K562 treated with DMSO at 1 percent for 12 hours (cell line): ENCODE results near the gene RNF2. TPM values are rescaled to one million over a fixed set of nuclear protein-coding genes. Genes with fewer than 3 reads are reported as not detected.

Experiments used
- total RNA-seq: library from RNA; unstranded; fragments of 300-600 nt; gene quantifications from 2 replicates; pipeline ENCODE4 v1.2.3, GENCODE V29; 2022; ENCODE audit not compliant: insufficient read depth

RNF2 gene
- 12.1 and 14.6 TPM in 2 replicates for total RNA-seq

DNA sequence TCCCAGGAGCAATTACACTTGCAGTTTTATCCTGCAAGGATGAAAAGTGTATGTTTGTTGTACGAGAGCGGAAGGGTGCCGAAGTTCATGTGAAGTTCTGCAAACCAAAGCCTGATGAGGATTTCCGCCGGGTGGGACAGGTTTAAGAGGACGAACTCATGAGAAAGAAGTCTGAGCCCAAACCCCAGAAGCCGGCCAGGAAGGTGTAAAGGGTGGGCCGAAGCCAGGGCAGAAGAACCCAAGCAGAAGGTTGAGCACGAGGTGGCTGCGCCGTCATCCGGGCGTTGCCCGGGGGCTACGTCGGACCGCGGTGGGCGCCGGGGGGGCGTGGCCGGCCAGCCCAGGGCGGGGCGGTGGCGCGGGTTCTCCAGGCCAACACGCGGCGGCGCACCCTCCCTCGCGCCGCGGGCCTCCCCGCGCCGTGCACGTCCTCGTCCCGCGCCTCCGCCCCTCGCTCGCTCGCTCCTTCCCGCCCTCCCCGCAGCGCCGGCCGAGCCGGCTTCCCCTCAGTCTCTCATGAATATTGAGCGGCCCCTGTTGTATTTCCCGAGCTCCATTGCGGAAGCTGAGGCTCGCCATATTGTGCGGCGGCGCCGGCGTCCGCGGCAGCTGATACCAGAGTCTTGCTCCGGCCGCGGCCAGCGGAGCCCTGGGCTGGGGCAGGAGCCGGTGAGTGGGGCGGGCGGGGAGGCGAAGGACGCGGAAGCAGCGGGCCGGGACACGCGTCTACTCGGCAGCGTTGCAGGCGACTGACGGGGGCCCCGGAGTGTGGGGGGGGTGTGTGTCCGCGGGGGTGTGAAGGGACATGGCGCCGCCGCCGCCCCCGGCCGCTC, at the start of gene RNF2:
Gene RNF2, plus strand, starts transcription at position 578 of the 833 bp plus-strand sequence. CDS start 41,996 bp downstream, outside the sequence.

Other genes with a start within 250 kb of the RNF2 start
- gene NIBAN1, start 71.0 kb upstream of the RNF2 start, total RNA-seq, result 9.6 and 44.2 TPM in 2 replicates
- gene TRMT1L, start 111.4 kb downstream of the RNF2 start, total RNA-seq, result 7.7 and 26.3 TPM in 2 replicates
- 1.4 and 3.0 TPM in 2 replicates for gene SWT1, start 111.6 kb downstream of the RNF2 start, total RNA-seq